Stimulated activated CD4-positive, alpha-beta T cell treated with anti-CD3 and anti-CD28 coated beads, TNF-alpha, amount 100 ng/mL, for 1 hour (primary cell): Measurements from ENCODE around the gene ROBO1.

Experiments used
- DNase-seq, 3 donors: peaks; one replicate each; pipeline ENCODE4 v3.0.0-alpha.2; 2020; ENCODE audit warnings: low read depth in 3 of 3, low spot score in 1 of 3

The ROBO1 gene

DNA sequence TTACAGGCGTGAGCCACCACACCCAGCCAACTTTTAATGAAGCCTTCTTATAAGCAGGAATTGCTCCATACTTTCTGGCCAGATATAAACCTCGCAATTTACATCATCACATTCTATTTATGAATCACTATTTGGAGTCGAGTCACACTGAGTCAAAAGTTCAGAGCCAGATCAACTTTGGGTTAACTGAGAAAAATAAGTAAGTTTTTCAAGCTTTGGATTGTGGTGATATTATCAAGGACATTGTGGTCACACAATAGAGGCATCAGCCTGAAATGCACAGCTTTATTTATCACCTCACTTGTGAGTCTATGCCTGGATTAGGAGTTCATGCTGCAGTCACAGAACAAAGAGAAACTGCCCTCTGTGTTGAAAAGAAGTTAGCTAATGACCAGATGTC, 1163.5 kb downstream of the ROBO1 start:
- no peak for DNase-seq

DNA sequence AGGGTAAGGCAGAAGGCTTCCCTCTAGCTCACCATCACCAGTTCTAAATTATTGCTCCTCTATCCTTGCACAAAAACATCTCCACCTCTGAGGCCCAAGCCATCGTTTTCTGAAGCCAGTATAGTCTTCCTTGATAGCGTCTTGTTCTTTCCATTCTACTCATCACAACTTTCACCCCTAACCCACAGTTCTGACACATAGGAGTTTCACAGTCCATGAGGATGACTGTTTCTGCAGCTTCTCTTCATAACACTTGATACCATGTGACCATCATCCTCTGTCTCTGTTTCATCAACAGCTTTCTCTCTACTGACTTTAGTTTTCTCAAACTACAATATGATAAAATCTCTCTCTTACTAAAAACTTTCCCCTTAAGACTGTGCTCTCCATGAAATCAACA, 1166.5 kb downstream of the ROBO1 start:
- DNase-seq, result no peak

- no peak for DNase-seq
Observed at GRCh38 chr3:78589778-78590177, 1178.0 kb downstream of the ROBO1 start.

DNA sequence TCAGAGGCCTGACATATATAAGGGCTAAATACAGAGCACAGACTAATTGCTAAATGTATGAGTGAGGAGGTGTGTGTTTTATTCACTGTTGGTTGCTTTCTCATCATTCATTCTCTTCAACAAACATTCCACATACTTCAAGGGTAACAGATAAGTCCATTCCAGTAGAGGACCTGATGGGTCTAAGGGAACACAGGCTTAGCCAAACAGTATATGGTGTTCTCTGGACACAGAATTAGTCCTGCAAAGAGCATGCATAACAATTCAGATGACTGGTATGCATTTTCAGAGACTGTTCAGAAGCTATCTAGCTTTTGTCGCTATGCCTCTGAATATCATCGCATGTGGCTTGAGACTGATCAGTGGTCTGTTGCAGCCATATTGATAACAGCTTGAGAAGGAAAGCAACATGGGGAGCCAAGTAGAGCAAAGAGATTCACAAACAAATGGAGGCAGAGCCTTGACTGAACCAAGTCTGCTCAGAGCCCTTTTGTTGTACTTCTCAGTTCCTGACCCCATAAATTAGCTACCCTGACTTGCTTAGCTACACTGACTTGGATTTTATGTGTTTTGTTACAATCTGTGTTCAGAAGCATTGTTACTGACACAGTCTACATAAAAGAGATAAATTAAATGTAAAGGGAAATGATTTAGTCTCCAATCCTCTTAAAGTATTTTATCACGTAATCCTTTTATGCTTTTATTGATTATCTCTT, 1178.7 kb downstream of the ROBO1 start:
- DNase-seq, result no peak

- DNase-seq, result no peak
Observed at GRCh38 chr3:78580681-78581080, 1187.1 kb downstream of the ROBO1 start.

DNA sequence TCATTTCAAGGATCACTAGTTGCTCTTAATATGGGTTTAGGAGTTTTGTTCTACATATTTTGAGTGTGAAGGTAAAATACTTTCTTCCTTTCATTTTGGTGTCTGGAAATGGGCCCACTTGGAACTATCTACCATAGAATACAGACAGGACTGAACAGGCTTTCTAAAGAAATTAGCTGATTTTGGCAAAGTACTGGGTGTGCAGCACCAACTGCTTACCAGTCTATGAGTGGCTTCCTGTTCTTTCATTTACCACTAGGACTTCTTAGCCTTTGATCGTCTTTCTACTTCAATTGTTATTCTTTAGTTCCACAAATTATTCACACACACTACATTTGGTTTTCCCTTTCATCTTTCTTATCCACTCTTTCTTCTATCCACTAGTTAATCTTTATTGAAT, 1196.3 kb downstream of the ROBO1 start:
- no peak for DNase-seq

- DNase-seq, result no peak
Observed at GRCh38 chr3:78570496-78570895, 1197.3 kb downstream of the ROBO1 start.

- DNase-seq, result no peak
Observed at GRCh38 chr3:78569804-78570203, 1198.0 kb downstream of the ROBO1 start.

- no peak for DNase-seq
Observed at GRCh38 chr3:78565712-78566111, 1202.1 kb downstream of the ROBO1 start.

GRCh38 chr3:78562328-78562727, 1205.5 kb downstream of the ROBO1 start:
- no peak for DNase-seq
